ENCODE measurements around the gene WDR44. TPM values are rescaled to one million over a fixed set of nuclear protein-coding genes. Genes with fewer than 3 reads are reported as not detected.
A peak's percentile ranks its signal among the peaks of the same experiment; 100 is the strongest.

WDR44 gene
- total RNA-seq, 1 experiment from 2014 or later, result 18.4 TPM

DNA sequence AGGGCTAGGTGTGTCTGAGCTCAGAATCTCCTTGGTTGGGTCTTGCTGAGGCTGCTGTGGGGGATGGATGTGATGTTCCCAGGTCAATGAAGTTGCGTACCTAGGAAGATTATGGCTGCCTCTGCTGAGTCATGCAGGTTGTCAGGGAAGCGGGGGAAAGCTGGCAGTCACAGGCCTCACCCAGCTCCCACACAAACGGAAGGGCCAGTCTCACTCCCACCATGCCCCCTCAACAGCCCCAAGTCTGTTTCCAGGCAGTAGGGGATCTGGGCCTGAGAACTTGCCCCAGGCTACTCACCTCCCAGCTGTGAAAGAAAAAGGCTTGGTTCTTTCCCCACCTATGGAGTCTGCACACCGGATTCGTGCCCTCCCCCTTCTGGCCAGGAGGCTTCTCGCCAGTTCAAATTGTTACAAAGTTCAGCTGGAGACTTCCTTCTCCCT lies 72.9 kb downstream of the WDR44 start:
- Mint-ChIP-seq H3K4me3 (no peak overlapping the region), H3K27ac (peak overlapping the region; percentile 63; the same call in 1 of the 2 replicates), H3K36me3 (peaks cover 11% of the 10 kb centered on the region), H3K27me3 (ENCODE audit: low read depth) (no peaks in the 10 kb centered on the region), H3K4me1 (peaks cover 35% of the 10 kb centered on the region), H3K9me3 (no peaks in the 10 kb centered on the region)
- DNase-seq (ENCODE audit: low spot score) (peak; percentile 13), ATAC-seq (peak; percentile 92)
- TF ChIP-seq, protein P1, sequence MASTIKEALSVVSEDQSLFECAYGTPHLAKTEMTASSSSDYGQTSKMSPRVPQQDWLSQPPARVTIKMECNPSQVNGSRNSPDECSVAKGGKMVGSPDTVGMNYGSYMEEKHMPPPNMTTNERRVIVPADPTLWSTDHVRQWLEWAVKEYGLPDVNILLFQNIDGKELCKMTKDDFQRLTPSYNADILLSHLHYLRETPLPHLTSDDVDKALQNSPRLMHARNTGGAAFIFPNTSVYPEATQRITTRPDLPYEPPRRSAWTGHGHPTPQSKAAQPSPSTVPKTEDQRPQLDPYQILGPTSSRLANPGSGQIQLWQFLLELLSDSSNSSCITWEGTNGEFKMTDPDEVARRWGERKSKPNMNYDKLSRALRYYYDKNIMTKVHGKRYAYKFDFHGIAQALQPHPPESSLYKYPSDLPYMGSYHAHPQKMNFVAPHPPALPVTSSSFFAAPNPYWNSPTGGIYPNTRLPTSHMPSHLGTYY (CRISPR knock-in tag; IDR thresholded peaks at IDR 0.05), result no peak
- no peak for TF ChIP-seq ETV6 (CRISPR knock-in tag; IDR thresholded peaks at IDR 0.05)
- no peak for TF ChIP-seq ZNF138 (CRISPR knock-in tag; conservative IDR thresholded peaks at IDR 0.05)
- TF ChIP-seq, protein P2, sequence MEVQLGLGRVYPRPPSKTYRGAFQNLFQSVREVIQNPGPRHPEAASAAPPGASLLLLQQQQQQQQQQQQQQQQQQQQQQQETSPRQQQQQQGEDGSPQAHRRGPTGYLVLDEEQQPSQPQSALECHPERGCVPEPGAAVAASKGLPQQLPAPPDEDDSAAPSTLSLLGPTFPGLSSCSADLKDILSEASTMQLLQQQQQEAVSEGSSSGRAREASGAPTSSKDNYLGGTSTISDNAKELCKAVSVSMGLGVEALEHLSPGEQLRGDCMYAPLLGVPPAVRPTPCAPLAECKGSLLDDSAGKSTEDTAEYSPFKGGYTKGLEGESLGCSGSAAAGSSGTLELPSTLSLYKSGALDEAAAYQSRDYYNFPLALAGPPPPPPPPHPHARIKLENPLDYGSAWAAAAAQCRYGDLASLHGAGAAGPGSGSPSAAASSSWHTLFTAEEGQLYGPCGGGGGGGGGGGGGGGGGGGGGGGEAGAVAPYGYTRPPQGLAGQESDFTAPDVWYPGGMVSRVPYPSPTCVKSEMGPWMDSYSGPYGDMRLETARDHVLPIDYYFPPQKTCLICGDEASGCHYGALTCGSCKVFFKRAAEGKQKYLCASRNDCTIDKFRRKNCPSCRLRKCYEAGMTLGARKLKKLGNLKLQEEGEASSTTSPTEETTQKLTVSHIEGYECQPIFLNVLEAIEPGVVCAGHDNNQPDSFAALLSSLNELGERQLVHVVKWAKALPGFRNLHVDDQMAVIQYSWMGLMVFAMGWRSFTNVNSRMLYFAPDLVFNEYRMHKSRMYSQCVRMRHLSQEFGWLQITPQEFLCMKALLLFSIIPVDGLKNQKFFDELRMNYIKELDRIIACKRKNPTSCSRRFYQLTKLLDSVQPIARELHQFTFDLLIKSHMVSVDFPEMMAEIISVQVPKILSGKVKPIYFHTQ (CRISPR knock-in tag; IDR thresholded peaks at IDR 0.05), result no peak
- no peak for TF ChIP-seq GABPB1 (CRISPR knock-in tag; IDR thresholded peaks at IDR 0.05)
- TF ChIP-seq, protein P3, sequence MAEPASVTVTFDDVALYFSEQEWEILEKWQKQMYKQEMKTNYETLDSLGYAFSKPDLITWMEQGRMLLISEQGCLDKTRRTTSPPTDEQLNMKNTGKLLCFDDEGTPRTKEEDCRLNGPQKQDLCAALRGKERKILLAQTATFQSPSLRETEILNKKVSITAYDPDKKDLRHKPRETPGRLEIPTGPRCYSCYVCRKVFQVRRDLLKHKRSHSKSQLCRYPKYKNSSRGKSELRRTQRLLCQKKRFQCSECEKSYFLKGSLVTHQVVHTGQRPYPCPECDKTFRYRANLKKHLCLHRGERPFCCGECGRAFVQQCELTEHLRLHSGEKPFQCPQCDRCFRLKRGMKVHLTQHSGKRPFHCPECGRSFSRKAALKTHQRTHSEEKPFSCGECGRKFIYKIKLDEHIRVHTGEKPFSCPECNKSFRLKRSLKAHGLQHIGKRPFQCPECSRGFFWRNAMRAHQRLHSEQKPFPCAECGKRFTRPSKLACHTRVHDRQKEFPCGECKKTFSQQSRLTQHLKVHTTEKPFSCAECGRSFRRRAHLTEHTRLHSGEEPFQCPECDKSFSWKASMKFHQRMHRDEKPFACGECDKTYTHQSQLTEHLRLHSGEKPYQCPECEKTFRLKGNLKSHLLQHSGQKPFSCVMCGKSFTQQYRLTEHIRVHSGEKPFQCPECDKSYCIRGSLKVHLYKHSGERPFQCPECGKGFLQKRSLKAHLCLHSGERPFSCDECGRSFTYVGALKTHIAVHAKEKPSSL (CRISPR knock-in tag; conservative IDR thresholded peaks at IDR 0.05), result no peak
- TF ChIP-seq NFE2L1 (CRISPR knock-in tag; IDR thresholded peaks at IDR 0.05), result peak; percentile 85
- no peak for TF ChIP-seq TEAD4 (CRISPR knock-in tag; IDR thresholded peaks at IDR 0.05)
- no peak for TF ChIP-seq CREM (CRISPR knock-in tag; IDR thresholded peaks at IDR 0.05)
- ChIA-PET CTCF (interaction anchor here (0.5 to 1.4 kb wide), 2 partner anchors 35 to 80 kb away, joined by 3 to 4 read pairs; no protein-coding TSS in a partner anchor), POLR2A (no interaction called here)

DNA sequence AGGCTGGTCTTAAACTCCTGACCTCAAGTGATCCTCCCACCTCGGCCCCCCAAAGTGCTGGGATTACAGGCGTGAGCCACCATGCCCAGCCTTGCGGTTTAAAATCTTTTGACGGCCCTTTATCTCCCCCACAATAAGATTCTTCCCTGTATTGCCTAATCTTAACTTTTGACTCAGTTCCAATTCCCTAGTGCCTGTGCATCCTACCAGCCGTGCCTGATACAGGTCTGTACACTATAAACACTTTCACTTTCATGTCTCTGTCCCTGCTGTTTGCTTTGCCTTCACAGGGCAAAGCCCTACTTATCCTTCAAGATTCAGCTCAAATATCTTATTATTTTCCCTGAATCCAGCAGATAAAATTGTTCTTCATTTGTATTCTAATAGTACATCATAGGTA lies 74.6 kb downstream of the WDR44 start:
- CTCF ChIA-PET, result no interaction called here
- no peaks in the 10 kb centered on the region for H3K9me3 Mint-ChIP-seq
- peaks cover 35% of the 10 kb centered on the region for H3K4me1 Mint-ChIP-seq
- no peak for TF ChIP-seq HMGA2 (CRISPR knock-in tag; IDR thresholded peaks at IDR 0.05)
- no peak for TF ChIP-seq TP53 (CRISPR knock-in tag; IDR thresholded peaks at IDR 0.05)
- no peak for ATAC-seq
- H3K27me3 Mint-ChIP-seq (ENCODE audit: low read depth), result no peaks in the 10 kb centered on the region
- no peak for DNase-seq (ENCODE audit: low spot score)
- no peak overlapping the region for H3K27ac Mint-ChIP-seq
- POLR2A ChIA-PET, result no interaction called here
- peaks cover 18% of the 10 kb centered on the region for H3K36me3 Mint-ChIP-seq
- H3K4me3 Mint-ChIP-seq, result no peak overlapping the region

DNA sequence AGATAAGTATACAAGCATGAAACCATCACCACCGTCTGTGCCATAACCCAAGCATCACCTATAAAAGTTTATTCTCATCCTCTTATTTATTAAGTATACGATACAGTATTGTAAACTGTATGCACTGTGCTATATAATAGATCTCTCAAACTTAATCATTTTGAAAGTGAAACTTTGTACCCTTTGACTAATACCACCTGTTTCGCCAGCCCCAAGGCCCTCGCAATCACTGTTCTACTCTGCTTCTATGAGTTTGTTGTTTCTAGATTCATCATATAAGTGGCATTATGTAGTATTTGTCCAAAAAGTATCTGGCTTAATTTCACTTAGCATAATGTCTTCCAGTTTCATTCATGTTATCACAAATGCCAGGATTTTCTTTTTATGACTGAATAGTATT lies 77.7 kb downstream of the WDR44 start:
- no peak for ATAC-seq
- Mint-ChIP-seq H3K27me3 (ENCODE audit: low read depth) (no peaks in the 10 kb centered on the region), H3K36me3 (peaks cover 18% of the 10 kb centered on the region), H3K4me3 (no peak overlapping the region), H3K27ac (no peak overlapping the region), H3K4me1 (peaks cover 15% of the 10 kb centered on the region), H3K9me3 (no peaks in the 10 kb centered on the region)
- DNase-seq (ENCODE audit: low spot score), result no peak
- ChIA-PET POLR2A (no interaction called here), CTCF (no interaction called here)
- TF ChIP-seq NR2C2 (CRISPR knock-in tag; IDR thresholded peaks at IDR 0.05) (no peak), ZNF396 (CRISPR knock-in tag; IDR thresholded peaks at IDR 0.05; ENCODE audit: borderline replicate concordance) (no peak), TEAD4 (CRISPR knock-in tag; IDR thresholded peaks at IDR 0.05) (no peak), NFATC4 (CRISPR knock-in tag; IDR thresholded peaks at IDR 0.05) (no peak), MXD4 (CRISPR knock-in tag; IDR thresholded peaks at IDR 0.05; ENCODE audit: borderline replicate concordance) (no peak), SMAD3 (CRISPR knock-in tag; IDR thresholded peaks at IDR 0.05; ENCODE audit: borderline replicate concordance) (no peak), ELF4 (CRISPR knock-in tag; IDR thresholded peaks at IDR 0.05; ENCODE audit: low read depth) (no peak)
- TF ChIP-seq, protein P4, sequence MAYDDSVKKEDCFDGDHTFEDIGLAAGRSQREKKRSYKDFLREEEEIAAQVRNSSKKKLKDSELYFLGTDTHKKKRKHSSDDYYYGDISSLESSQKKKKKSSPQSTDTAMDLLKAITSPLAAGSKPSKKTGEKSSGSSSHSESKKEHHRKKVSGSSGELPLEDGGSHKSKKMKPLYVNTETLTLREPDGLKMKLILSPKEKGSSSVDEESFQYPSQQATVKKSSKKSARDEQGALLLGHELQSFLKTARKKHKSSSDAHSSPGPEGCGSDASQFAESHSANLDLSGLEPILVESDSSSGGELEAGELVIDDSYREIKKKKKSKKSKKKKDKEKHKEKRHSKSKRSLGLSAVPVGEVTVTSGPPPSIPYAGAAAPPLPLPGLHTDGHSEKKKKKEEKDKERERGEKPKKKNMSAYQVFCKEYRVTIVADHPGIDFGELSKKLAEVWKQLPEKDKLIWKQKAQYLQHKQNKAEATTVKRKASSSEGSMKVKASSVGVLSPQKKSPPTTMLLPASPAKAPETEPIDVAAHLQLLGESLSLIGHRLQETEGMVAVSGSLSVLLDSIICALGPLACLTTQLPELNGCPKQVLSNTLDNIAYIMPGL (CRISPR knock-in tag; IDR thresholded peaks at IDR 0.05), result no peak
